HEK293T (cell line): ENCODE measurements around the gene ACTRT3.

ENCODE experiments used
- CTCF ChIA-PET: fragments of 350-600 bp; formaldehyde crosslinking; extraction: SDS; loops from one replicate; lab custom pipeline; 2021; ENCODE audit warnings: antibody characterized with exemption, inconsistent platforms; lab: Yijun Ruan, JAX
- POLR2A ChIA-PET: fragments of 350-600 bp; formaldehyde crosslinking; extraction: SDS; loops from one replicate; lab custom pipeline; 2020; ENCODE audit warnings: antibody characterized with exemption, inconsistent platforms; lab: Yijun Ruan, JAX
- DNase-seq: peaks from one replicate; pipeline ENCODE4 v3.0.0; 2012; ENCODE audit warnings: mixed read lengths; ENCODE audit errors: extremely low spot score
- ARNT ChIP-seq: fragments of 450-650 bp; IDR thresholded peaks from 2 replicates; pipeline ENCODE4 v1.6.1; 2017; ENCODE audit warnings: mild to moderate bottlenecking
- BHLHE40 ChIP-seq: fragments of 450-650 bp; IDR thresholded peaks from 2 replicates; pipeline ENCODE4 v1.6.1; 2016; ENCODE audit warnings: mild to moderate bottlenecking, moderate library complexity, borderline replicate concordance
- CTBP1 ChIP-seq: fragments of 450-650 bp; IDR thresholded peaks from 2 replicates; pipeline ENCODE4 v1.6.1; 2016; ENCODE audit warnings: borderline replicate concordance
- ELF4 ChIP-seq: fragments of 450-650 bp; IDR thresholded peaks from 2 replicates; pipeline ENCODE4 v1.6.1; 2017; ENCODE audit warnings: antibody characterized with exemption
- FOXA1 ChIP-seq: fragments of 450-650 bp; IDR thresholded peaks from 2 replicates; pipeline ENCODE4 v1.6.1; 2016; ENCODE audit warnings: mild to moderate bottlenecking
- FOXK2 ChIP-seq: fragments of 450-650 bp; IDR thresholded peaks from 2 replicates; pipeline ENCODE4 v1.6.1; 2016; ENCODE audit warnings: mild to moderate bottlenecking
- FOXM1 ChIP-seq: fragments of 450-650 bp; IDR thresholded peaks from 2 replicates; pipeline ENCODE4 v1.6.1; 2017; ENCODE audit warnings: mild to moderate bottlenecking, borderline replicate concordance
- HDGF ChIP-seq: fragments of 450-650 bp; IDR thresholded peaks from 2 replicates; pipeline ENCODE4 v1.6.1; 2017; ENCODE audit warnings: antibody characterized with exemption, borderline replicate concordance
- L3MBTL2 ChIP-seq: fragments of 450-650 bp; conservative IDR thresholded peaks from 2 replicates; pipeline ENCODE4 v1.6.1; 2016; ENCODE audit warnings: mild to moderate bottlenecking
- LEF1 ChIP-seq: fragments of 450-650 bp; IDR thresholded peaks from 2 replicates; pipeline ENCODE4 v1.6.1; 2017; ENCODE audit warnings: mild to moderate bottlenecking, borderline replicate concordance
- NFRKB ChIP-seq: fragments of 450-650 bp; IDR thresholded peaks from 2 replicates; pipeline ENCODE4 v1.6.1; 2016; ENCODE audit warnings: mild to moderate bottlenecking, moderate library complexity
- PKNOX1 ChIP-seq: fragments of 450-650 bp; IDR thresholded peaks from 2 replicates; pipeline ENCODE4 v1.6.1; 2016
- SP1 ChIP-seq: fragments of 450-650 bp; IDR thresholded peaks from 2 replicates; pipeline ENCODE4 v1.6.1; 2017
- SUZ12 ChIP-seq: fragments of 450-650 bp; IDR thresholded peaks from 2 replicates; pipeline ENCODE4 v1.6.1; 2016; ENCODE audit warnings: mild to moderate bottlenecking
- TARDBP ChIP-seq: fragments of 450-650 bp; IDR thresholded peaks from 2 replicates; pipeline ENCODE4 v1.6.1; 2016
- ZNF384 ChIP-seq: fragments of 450-650 bp; IDR thresholded peaks from 2 replicates; pipeline ENCODE4 v1.6.1; 2016

The ACTRT3 gene

GRCh38 chr3:169769287-169770181 is at the start of gene ACTRT3:
Gene ACTRT3, minus strand, starts transcription at chr3:169769561. Its CDS starts 41 bp downstream, at chr3:169769520.
- ChIA-PET CTCF (interaction anchor here (0.6 kb wide), 1 partner anchor 170 kb away, joined by 3 read pairs; no protein-coding TSS in a partner anchor), POLR2A (interaction anchor here (0.8 to 1.0 kb wide), 2 partner anchors 42 to 49 kb away, joined by 3 to 4 read pairs; partner anchors contain the start of genes LRRC34 and LRRIQ4)
- TF ChIP-seq LEF1 (no peak), FOXM1 (no peak), SUZ12 (no peak), SP1 (no peak), TARDBP (no peak), ARNT (no peak), PKNOX1 (peak; percentile 42; the same call in 1 of the 2 replicates), BHLHE40 (no peak), HDGF (no peak), L3MBTL2 (0 out of 2 replicates have a peak, but pooled peaks have one; percentile 26), ZNF384 (no peak), FOXK2 (no peak)
- DNase-seq: peak; percentile 40

- ChIA-PET POLR2A (interaction anchor here (0.9 kb wide), 1 partner anchor 49 kb away, joined by 3 read pairs; the partner anchor contains the start of gene ACTRT3), CTCF (no interaction called here)
- TF ChIP-seq CTBP1: no peak
- no peak for TF ChIP-seq FOXA1
- TF ChIP-seq LEF1: no peak
- TF ChIP-seq ARNT: no peak
- no peak for TF ChIP-seq SP1
- no peak for TF ChIP-seq PKNOX1
- no peak for TF ChIP-seq ELF4
- no peak for TF ChIP-seq ZNF384
- no peak for TF ChIP-seq L3MBTL2
- no peak for TF ChIP-seq TARDBP
- TF ChIP-seq NFRKB: no peak
- no peak for TF ChIP-seq BHLHE40
- no peak for TF ChIP-seq SUZ12
- TF ChIP-seq FOXK2: no peak
- no peak for TF ChIP-seq FOXM1
- TF ChIP-seq HDGF: no peak
- no peak for DNase-seq
These were observed 49.0 kb upstream of the ACTRT3 start for GRCh38 chr3:169818316-169818715.

GRCh38 chr3:169815590-169816150 is 46.3 kb upstream of the ACTRT3 start:
- CTCF ChIA-PET: no interaction called here
- POLR2A ChIA-PET: no interaction called here
- DNase-seq: no peak
- no peak for TF ChIP-seq CTBP1
- peak; percentile 73 for TF ChIP-seq PKNOX1

GRCh38 chr3:169813757-169814517 is 44.6 kb upstream of the ACTRT3 start:
- POLR2A ChIA-PET: no interaction called here
- DNase-seq: no peak
- CTCF ChIA-PET: no interaction called here
- TF ChIP-seq FOXK2 (no peak), PKNOX1 (no peak), NFRKB (no peak), BHLHE40 (no peak), SP1 (no peak), TARDBP (no peak), SUZ12 (no peak), ZNF384 (no peak), FOXA1 (no peak), L3MBTL2 (no peak)

- TF ChIP-seq FOXK2 (no peak), FOXM1 (no peak), BHLHE40 (no peak), ARNT (no peak), CTBP1 (no peak), HDGF (no peak), FOXA1 (no peak), ZNF384 (no peak)
- DNase-seq: no peak
- ChIA-PET POLR2A (no interaction called here), CTCF (no interaction called here)
These were observed 43.9 kb upstream of the ACTRT3 start for GRCh38 chr3:169813278-169813677.
